Activated CD8-positive, alpha-beta T cell treated with anti-CD3 and anti-CD28 coated beads, Interleukin-2, amount 10 ng/mL, durations not matched to agents 7 days and 5 days (primary cell): ENCODE data around the gene ZSWIM6. TPM values are rescaled to one million over a fixed set of nuclear protein-coding genes. Genes with fewer than 3 reads are reported as not detected.

ENCODE experiments used
- ATAC-seq: fragments of 150-1000 bp; cut with Tn5 transposase; one replicate; pipeline ENCODE4 v1.10.0; 2021; ENCODE audit warnings: moderate library complexity
- CTCF ChIA-PET: fragments of 350-600 bp; sonication (Branson Sonifier 250); formaldehyde crosslinking; loops from one replicate; lab custom pipeline; 2021; ENCODE audit warnings: antibody characterized with exemption; lab: Charles Lee
- POLR2A ChIA-PET: fragments of 350-600 bp; sonication (Branson Sonifier 250); formaldehyde crosslinking; loops from one replicate; lab custom pipeline; 2021; ENCODE audit warnings: antibody characterized with exemption; lab: Charles Lee
- DNase-seq: peaks from one replicate; pipeline ENCODE4 v3.0.0-alpha.2; 2020
- H3K27ac Mint-ChIP-seq: one replicate; pipeline ENCODE4 v1.8.0; 2021; ENCODE audit warnings: mild to moderate bottlenecking, mixed read lengths
- H3K27me3 Mint-ChIP-seq: one replicate; pipeline ENCODE4 v1.8.0; 2021; ENCODE audit warnings: low read depth, mixed read lengths
- H3K36me3 Mint-ChIP-seq: one replicate; pipeline ENCODE4 v1.8.0; 2021; ENCODE audit warnings: low read depth, mixed read lengths
- H3K4me1 Mint-ChIP-seq: one replicate; pipeline ENCODE4 v1.8.0; 2021; ENCODE audit warnings: low read depth, mixed read lengths
- H3K4me3 Mint-ChIP-seq: one replicate; pipeline ENCODE4 v1.8.0; 2021; ENCODE audit warnings: mild to moderate bottlenecking, mixed read lengths
- H3K9me3 Mint-ChIP-seq: one replicate; pipeline ENCODE4 v1.8.0; 2022; ENCODE audit warnings: mixed read lengths; ENCODE audit not compliant: insufficient read depth
- total RNA-seq, 2 experiments: library from RNA; stranded (reverse); gene quantifications; one replicate each; pipeline ENCODE4 v1.2.3, GENCODE V29; 2021

Gene ZSWIM6
- total RNA-seq, 2 experiments from 2014 or later = 2.5 to 2.6 TPM

GRCh38 chr5:61523073-61523472 is 191.0 kb downstream of the ZSWIM6 start:
- ATAC-seq = no peak
- H3K9me3 Mint-ChIP-seq = peaks cover 3% of the 10 kb centered on the region
- no peaks in the 10 kb centered on the region for H3K27me3 Mint-ChIP-seq

DNA sequence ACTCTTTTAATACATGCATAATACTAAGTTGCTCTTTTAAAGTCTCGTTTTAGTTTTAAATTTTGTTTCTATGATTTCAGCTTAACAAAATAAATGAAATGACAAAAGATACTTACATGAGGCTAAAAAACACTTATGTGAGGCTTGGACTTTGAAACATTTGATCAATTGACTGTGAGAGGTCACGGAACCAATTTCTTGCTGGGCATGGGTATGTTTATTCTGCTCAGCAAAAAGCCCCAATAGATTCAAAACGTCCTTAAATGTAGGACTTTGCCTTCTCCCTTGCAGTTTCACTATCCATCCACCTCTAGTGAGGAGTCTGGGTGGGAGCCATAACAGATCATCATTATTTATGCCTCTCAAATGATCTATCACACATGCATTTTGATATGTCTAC is 191.9 kb downstream of the ZSWIM6 start:
- Mint-ChIP-seq H3K4me1 (no peaks in the 10 kb centered on the region), H3K27me3 (no peaks in the 10 kb centered on the region), H3K36me3 (peaks cover 4% of the 10 kb centered on the region), H3K4me3 (no peak overlapping the region), H3K9me3 (peaks cover 3% of the 10 kb centered on the region), H3K27ac (no peak overlapping the region)
- ATAC-seq (no peak), DNase-seq (no peak)
- POLR2A ChIA-PET = interaction anchor here (0.5 kb wide), 1 partner anchor 165 kb away, joined by 3 read pairs; no protein-coding TSS in a partner anchor
- CTCF ChIA-PET = no interaction called here

More at GRCh38 chr5:61523073-61523472, 191.0 kb downstream of the ZSWIM6 start:
- CTCF ChIA-PET = no interaction called here
- no peak overlapping the region for H3K4me3 Mint-ChIP-seq
- H3K36me3 Mint-ChIP-seq = peaks cover 4% of the 10 kb centered on the region
- DNase-seq = no peak
- POLR2A ChIA-PET = no interaction called here
- H3K27ac Mint-ChIP-seq = no peak overlapping the region
- no peaks in the 10 kb centered on the region for H3K4me1 Mint-ChIP-seq

- ChIA-PET POLR2A (no interaction called here), CTCF (no interaction called here)
- DNase-seq (no peak), ATAC-seq (no peak)
- Mint-ChIP-seq H3K27ac (no peak overlapping the region), H3K9me3 (no peaks in the 10 kb centered on the region), H3K4me3 (no peak overlapping the region), H3K27me3 (no peaks in the 10 kb centered on the region), H3K4me1 (no peaks in the 10 kb centered on the region), H3K36me3 (peaks cover 4% of the 10 kb centered on the region)
Observed at GRCh38 chr5:61525512-61526206, 193.6 kb downstream of the ZSWIM6 start.

DNA sequence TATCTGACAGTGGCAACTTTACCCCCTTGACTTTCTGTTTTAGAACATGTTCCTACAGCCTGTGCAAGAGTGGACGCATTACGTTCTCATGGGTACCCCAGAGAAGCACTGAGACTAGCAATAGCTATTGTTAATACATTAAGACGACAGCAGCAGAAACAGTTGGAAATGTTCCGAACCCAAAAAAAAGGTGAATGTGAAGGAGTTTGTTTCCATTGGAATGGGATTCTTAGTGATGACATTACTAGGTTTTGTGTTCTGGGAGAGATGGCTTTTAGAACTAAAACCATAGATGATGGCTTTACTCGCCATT is 194.1 kb downstream of the ZSWIM6 start:
- ChIA-PET POLR2A (no interaction called here), CTCF (no interaction called here)
- no peak for ATAC-seq
- Mint-ChIP-seq H3K4me1 (no peaks in the 10 kb centered on the region), H3K36me3 (peaks cover 5% of the 10 kb centered on the region), H3K9me3 (no peaks in the 10 kb centered on the region), H3K4me3 (no peak overlapping the region), H3K27ac (no peak overlapping the region), H3K27me3 (no peaks in the 10 kb centered on the region)
- DNase-seq = no peak

- POLR2A ChIA-PET = no interaction called here
- no peak for ATAC-seq
- CTCF ChIA-PET = no interaction called here
- H3K27ac Mint-ChIP-seq = no peak overlapping the region
- no peaks in the 10 kb centered on the region for H3K9me3 Mint-ChIP-seq
- peaks cover 9% of the 10 kb centered on the region for H3K36me3 Mint-ChIP-seq
- H3K27me3 Mint-ChIP-seq = no peaks in the 10 kb centered on the region
- no peak for DNase-seq
- H3K4me3 Mint-ChIP-seq = no peak overlapping the region
- peaks cover 15% of the 10 kb centered on the region for H3K4me1 Mint-ChIP-seq
Observed at GRCh38 chr5:61532983-61533382, 200.9 kb downstream of the ZSWIM6 start.

- ChIA-PET CTCF (no interaction called here), POLR2A (no interaction called here)
- H3K27me3 Mint-ChIP-seq = no peaks in the 10 kb centered on the region
- ATAC-seq (peak; percentile 97), DNase-seq (peak; percentile 42)
- no peaks in the 10 kb centered on the region for H3K9me3 Mint-ChIP-seq
- H3K4me3 Mint-ChIP-seq = no peak overlapping the region
- peaks cover 14% of the 10 kb centered on the region for H3K36me3 Mint-ChIP-seq
- H3K4me1 Mint-ChIP-seq = peaks cover 15% of the 10 kb centered on the region
- H3K27ac Mint-ChIP-seq = no peak overlapping the region
Observed at GRCh38 chr5:61534481-61535267, 202.6 kb downstream of the ZSWIM6 start.

DNA sequence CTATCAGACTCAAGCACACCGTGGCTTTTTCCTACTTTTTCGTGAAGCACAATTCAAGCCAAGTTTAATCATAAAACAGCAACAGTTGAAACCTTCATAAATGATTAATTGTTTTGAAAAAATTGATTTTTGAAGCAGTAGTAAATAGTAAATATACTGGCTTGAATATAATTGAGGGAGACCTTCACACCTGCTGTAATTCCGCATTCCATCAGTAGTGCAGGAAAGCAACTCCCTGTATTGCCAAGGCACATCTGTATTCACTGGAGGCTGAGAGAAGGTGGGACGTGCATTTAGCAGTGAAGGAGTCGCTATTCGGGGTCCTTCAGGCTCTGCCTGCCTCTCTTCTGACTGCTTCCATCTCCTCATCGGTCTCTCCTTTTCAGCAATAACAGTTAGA is 203.8 kb downstream of the ZSWIM6 start:
- Mint-ChIP-seq H3K9me3 (no peaks in the 10 kb centered on the region), H3K36me3 (peaks cover 14% of the 10 kb centered on the region), H3K4me1 (peaks cover 15% of the 10 kb centered on the region), H3K27me3 (no peaks in the 10 kb centered on the region), H3K4me3 (no peak overlapping the region), H3K27ac (no peak overlapping the region)
- ATAC-seq (no peak), DNase-seq (no peak)
- POLR2A ChIA-PET = no interaction called here
- CTCF ChIA-PET = no interaction called here

DNA sequence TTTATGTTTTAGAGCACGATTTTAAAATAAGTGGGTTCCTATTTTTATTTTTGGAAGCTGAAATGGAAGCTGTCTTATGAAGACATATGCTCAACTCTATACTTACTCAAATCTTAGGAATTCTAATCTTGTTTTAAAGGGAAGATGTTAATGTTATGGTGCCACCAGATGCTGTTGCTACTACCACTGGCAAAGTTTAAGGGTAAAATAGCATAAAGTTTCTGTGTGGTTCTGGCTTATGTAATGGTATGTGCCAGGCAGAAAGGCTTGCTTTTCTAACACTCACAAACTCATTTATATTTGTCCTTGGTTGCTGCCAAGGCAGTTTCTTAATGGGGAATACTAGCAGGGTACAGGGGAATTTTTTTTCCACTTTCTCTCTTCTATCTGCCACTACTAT is 204.9 kb downstream of the ZSWIM6 start:
- no peaks in the 10 kb centered on the region for H3K27me3 Mint-ChIP-seq
- H3K4me1 Mint-ChIP-seq = peaks cover 15% of the 10 kb centered on the region
- CTCF ChIA-PET = no interaction called here
- DNase-seq = no peak
- peaks cover 14% of the 10 kb centered on the region for H3K36me3 Mint-ChIP-seq
- H3K9me3 Mint-ChIP-seq = no peaks in the 10 kb centered on the region
- no peak overlapping the region for H3K4me3 Mint-ChIP-seq
- ATAC-seq = no peak
- H3K27ac Mint-ChIP-seq = no peak overlapping the region
- POLR2A ChIA-PET = no interaction called here

DNA sequence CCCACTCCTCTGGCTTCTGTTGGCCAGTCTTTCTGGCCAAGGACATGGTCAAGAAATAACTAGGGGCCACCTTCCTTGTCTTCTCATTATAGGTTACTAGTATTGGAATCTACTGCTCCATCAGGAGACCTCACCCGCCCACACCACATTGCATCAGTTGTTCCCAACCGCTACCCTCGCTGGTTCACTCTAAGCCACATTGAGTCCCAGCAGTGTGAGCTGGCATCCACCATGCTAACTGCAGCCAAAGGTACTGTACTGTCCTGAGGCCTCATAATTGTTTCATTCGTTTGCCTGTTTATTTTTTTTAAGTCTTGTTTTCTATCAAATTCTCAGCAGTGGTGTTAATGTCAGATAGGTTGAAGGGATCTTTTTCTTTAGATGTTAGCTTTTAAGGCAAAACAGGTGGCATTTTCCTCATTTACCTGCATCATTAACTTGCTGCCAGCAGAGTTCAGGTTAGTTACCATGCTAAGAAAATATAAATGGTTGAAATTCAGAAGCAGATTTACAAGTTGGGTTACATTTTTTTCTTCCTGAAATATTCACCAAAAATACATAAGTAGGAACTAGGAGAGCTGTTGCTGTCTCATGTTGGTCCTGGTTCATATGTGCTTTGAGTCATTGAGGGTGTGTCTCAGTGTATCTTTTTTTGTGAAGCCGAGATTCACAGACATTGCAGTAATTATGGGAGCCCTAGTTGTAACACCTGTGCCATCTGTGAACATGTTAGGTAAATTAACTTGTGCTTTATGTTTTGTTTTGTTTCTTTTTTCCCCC is 206.9 kb downstream of the ZSWIM6 start:
- H3K36me3 Mint-ChIP-seq = peaks cover 25% of the 10 kb centered on the region
- no peaks in the 10 kb centered on the region for H3K27me3 Mint-ChIP-seq
- no peak for ATAC-seq
- H3K9me3 Mint-ChIP-seq = peaks cover 4% of the 10 kb centered on the region
- no peak overlapping the region for H3K4me3 Mint-ChIP-seq
- H3K27ac Mint-ChIP-seq = no peak overlapping the region
- CTCF ChIA-PET = no interaction called here
- POLR2A ChIA-PET = no interaction called here
- no peak for DNase-seq
- H3K4me1 Mint-ChIP-seq = peaks cover 10% of the 10 kb centered on the region

- Mint-ChIP-seq H3K36me3 (peaks cover 2% of the 10 kb centered on the region), H3K27me3 (no peaks in the 10 kb centered on the region), H3K4me3 (no peak overlapping the region), H3K9me3 (no peaks in the 10 kb centered on the region), H3K4me1 (no peaks in the 10 kb centered on the region), H3K27ac (no peak overlapping the region)
- DNase-seq (no peak), ATAC-seq (no peak)
- ChIA-PET CTCF (no interaction called here), POLR2A (no interaction called here)
Observed at GRCh38 chr5:61549530-61549929, 217.5 kb downstream of the ZSWIM6 start.

- CTCF ChIA-PET = no interaction called here
- peaks cover 4% of the 10 kb centered on the region for H3K27me3 Mint-ChIP-seq
- ATAC-seq = no peak
- DNase-seq = no peak
- no peaks in the 10 kb centered on the region for H3K36me3 Mint-ChIP-seq
- POLR2A ChIA-PET = no interaction called here
- H3K4me3 Mint-ChIP-seq = no peak overlapping the region
- no peak overlapping the region for H3K27ac Mint-ChIP-seq
- H3K4me1 Mint-ChIP-seq = no peaks in the 10 kb centered on the region
- H3K9me3 Mint-ChIP-seq = no peaks in the 10 kb centered on the region
Observed at GRCh38 chr5:61551637-61552313, 219.7 kb downstream of the ZSWIM6 start.
